PC-3 (cell line): ENCODE measurements around the gene TIMM29.

Experiments used
- CTCF ChIP-seq: fragments of 300-600 bp; sonication (generic); conservative IDR thresholded peaks from 2 replicates; pipeline ENCODE4 v1.5.1; 2017; ENCODE audit warnings: antibody characterized with exemption, low read depth, mild to moderate bottlenecking, low read length
- EZH2 ChIP-seq: fragments of 300-600 bp; sonication (generic); IDR thresholded peaks from one replicate; pipeline ENCODE4 v1.6.1; 2017; ENCODE audit warnings: antibody characterized with exemption, mild to moderate bottlenecking, low read length; ENCODE audit not compliant: unreplicated experiment
- EZH2phosphoT487 ChIP-seq: fragments of 300-600 bp; sonication (generic); IDR thresholded peaks from 2 replicates; pipeline ENCODE4 v1.6.1; 2018; ENCODE audit warnings: mild to moderate bottlenecking, antibody characterized with exemption, low read length, borderline replicate concordance

- no peak for TF ChIP-seq EZH2
- no peak for TF ChIP-seq CTCF
- no peak for TF ChIP-seq EZH2phosphoT487
These were observed 14.8 kb upstream of the TIMM29 start for GRCh38 chr19:10913716-10914340.
